Testis (tissue), 3 donors: Measurements from ENCODE around the gene FHIT. TPM values are rescaled to one million over a fixed set of nuclear protein-coding genes. Genes with fewer than 3 reads are reported as not detected.

Experiments used
- DNase-seq: peaks from one replicate; pipeline ENCODE4 v3.0.0-alpha.2; 2019
- H3K27ac ChIP-seq, 2 donors: fragments of 200-600 bp; sonication (generic); one replicate each; pipeline ENCODE4 v1.5.1; 2019
- H3K27me3 ChIP-seq: fragments of 200-600 bp; sonication (generic); one replicate; pipeline ENCODE4 v1.5.1; 2019
- H3K36me3 ChIP-seq: fragments of 200-600 bp; sonication (generic); one replicate; pipeline ENCODE4 v1.5.1; 2017; ENCODE audit warnings: low read depth; ENCODE audit errors: missing control alignments
- H3K4me1 ChIP-seq: fragments of 200-600 bp; sonication (generic); one replicate; pipeline ENCODE4 v1.5.1; 2019
- H3K4me3 ChIP-seq, 2 donors: fragments of 200-600 bp; sonication (generic); one replicate each; pipeline ENCODE4 v1.5.1; 2017 to 2019
- H3K9me3 ChIP-seq: fragments of 200-600 bp; sonication (generic); one replicate; pipeline ENCODE4 v1.5.1; 2017
- CTCF ChIP-seq, 3 experiments: fragments of 450-650 bp in 2 of 3; fragments of 200-600 bp in 1 of 3; sonication (generic) in 1 of 3; IDR thresholded peaks; one replicate each; pipeline ENCODE4 v1.5.1; 2016 to 2019; ENCODE audit warnings: antibody characterized with exemption in 3 of 3, mild to moderate bottlenecking in 2 of 3, moderate library complexity in 1 of 3
- POLR2A ChIP-seq: fragments of 450-650 bp; IDR thresholded peaks from one replicate; pipeline ENCODE4 v1.6.1; 2017; ENCODE audit warnings: antibody characterized with exemption, mild to moderate bottlenecking, moderate library complexity
- WGBS, 2 donors: methylation state at CpG; one replicate each; pipeline ENCODE4 v1.1.5; 2018; 5-methylcytosine and 5-hydroxymethylcytosine counted together
- intact Hi-C: fragments of 100-400 bp; cut with DNase I; formaldehyde crosslinking; loops from one replicate; pipeline ENCODE4 v1.15.1; 2023; ENCODE audit warnings: low total_unique reads
- polyA plus RNA-seq: library from polyadenylated mRNA; stranded (reverse); fragments of 350-450 nt; fragmentation: Illumina TruSeq; extraction: RNeasy Lipid Tissue Mini Kit (QIAGEN cat#74804); gene quantifications from one replicate; pipeline ENCODE4 v1.2.3, GENCODE V29; 2014; ENCODE audit warnings: low read depth, low replicate concordance; ENCODE audit not compliant: insufficient read depth
- total RNA-seq, 2 donors: library from RNA; depleted of rRNA; stranded (reverse); fragments of >200 nt; gene quantifications; one replicate each; pipeline ENCODE4 v1.2.3, GENCODE V29; 2016

The FHIT gene
- total and polyA plus RNA-seq, 3 donors from 2014 or later, result 10.1 to 29.6 (median 15.5) TPM

- Histone ChIP-seq H3K4me3 (no peak overlapping the region), H3K4me1 (no peaks in the 10 kb centered on the region), H3K36me3 (no peaks in the 10 kb centered on the region), H3K9me3 (no peaks in the 10 kb centered on the region), H3K27ac (no peak overlapping the region), H3K27me3 (no peaks in the 10 kb centered on the region)
- DNase-seq, result no peak
- intact Hi-C loops, result no loop called here
- WGBS, 2 donors, result 95 to 96% methylated on average over 7 of the region's 7 CpGs
- TF ChIP-seq CTCF (IDR thresholded peaks at IDR 0.05) (no peak), POLR2A (no peak)
Measured at GRCh38 chr3:59795756-59796155, 1455.5 kb downstream of the FHIT start.

GRCh38 chr3:59793976-59794375, 1457.3 kb downstream of the FHIT start:
- intact Hi-C loops, result no loop called here
- 86 to 89% methylated on average over 12 of the region's 12 CpGs for WGBS, 2 donors
- no peak for DNase-seq

GRCh38 chr3:59791774-59792308, 1459.4 kb downstream of the FHIT start:
- TF ChIP-seq CTCF (IDR thresholded peaks at IDR 0.05) (no peak), POLR2A (no peak)
- Histone ChIP-seq H3K4me1 (no peaks in the 10 kb centered on the region), H3K9me3 (no peaks in the 10 kb centered on the region), H3K36me3 (no peaks in the 10 kb centered on the region), H3K27ac (no peak overlapping the region), H3K4me3 (no peak overlapping the region), H3K27me3 (no peaks in the 10 kb centered on the region)
- DNase-seq, result no peak
- WGBS, 2 donors, result 65 to 80% methylated on average over 3 of the region's 3 CpGs
- intact Hi-C loops, result no loop called here

More at GRCh38 chr3:59793976-59794375, 1457.3 kb downstream of the FHIT start:
- no peaks in the 10 kb centered on the region for H3K9me3 ChIP-seq
- no peak overlapping the region for H3K27ac ChIP-seq
- H3K27me3 ChIP-seq, result no peaks in the 10 kb centered on the region
- H3K36me3 ChIP-seq, result no peaks in the 10 kb centered on the region
- TF ChIP-seq CTCF (IDR thresholded peaks at IDR 0.05), result no peak
- no peak for TF ChIP-seq POLR2A
- no peaks in the 10 kb centered on the region for H3K4me1 ChIP-seq
- H3K4me3 ChIP-seq, result no peak overlapping the region

GRCh38 chr3:59790241-59790640, 1461.0 kb downstream of the FHIT start:
- TF ChIP-seq POLR2A (no peak), CTCF (IDR thresholded peaks at IDR 0.05) (no peak)
- Histone ChIP-seq H3K4me1 (no peaks in the 10 kb centered on the region), H3K4me3 (no peak overlapping the region), H3K9me3 (no peaks in the 10 kb centered on the region), H3K36me3 (no peaks in the 10 kb centered on the region), H3K27me3 (no peaks in the 10 kb centered on the region), H3K27ac (no peak overlapping the region)
- no peak for DNase-seq
- intact Hi-C loops, result no loop called here
- WGBS, 2 donors, result 77 to 83% methylated on average over 1 of the region's 1 CpG

- DNase-seq, result no peak
- H3K36me3 ChIP-seq, result no peaks in the 10 kb centered on the region
- no peak overlapping the region for H3K27ac ChIP-seq
- no peak overlapping the region for H3K4me3 ChIP-seq
- no peaks in the 10 kb centered on the region for H3K27me3 ChIP-seq
- intact Hi-C loops, result no loop called here
- WGBS, 2 donors, result 99 to 100% methylated on average over 4 of the region's 4 CpGs
- H3K4me1 ChIP-seq, result no peaks in the 10 kb centered on the region
- TF ChIP-seq POLR2A (no peak), CTCF (IDR thresholded peaks at IDR 0.05) (no peak)
- H3K9me3 ChIP-seq, result no peaks in the 10 kb centered on the region
Measured at GRCh38 chr3:59788801-59789200, 1462.5 kb downstream of the FHIT start.
